ENCODE results near the gene UQCC2.
A peak's percentile ranks its signal among the peaks of the same experiment; 100 is the strongest.

The UQCC2 gene

GRCh38 chr6:33690766-33691165, 20.7 kb downstream of the UQCC2 start:
- DNase-seq (ENCODE audit: low spot score): no peak

- DNase-seq (ENCODE audit: low spot score): no peak
Measured at GRCh38 chr6:33689879-33690278, 21.6 kb downstream of the UQCC2 start.

GRCh38 chr6:33689148-33689494, 22.4 kb downstream of the UQCC2 start:
- no peak for DNase-seq (ENCODE audit: low spot score)

- DNase-seq (ENCODE audit: low spot score): no peak
Measured at GRCh38 chr6:33688451-33689147, 22.9 kb downstream of the UQCC2 start.

GRCh38 chr6:33688006-33688405, 23.5 kb downstream of the UQCC2 start:
- no peak for DNase-seq (ENCODE audit: low spot score)

- DNase-seq (ENCODE audit: low spot score): no peak
Measured at GRCh38 chr6:33686981-33687975, 24.2 kb downstream of the UQCC2 start.

GRCh38 chr6:33686225-33686924, 25.1 kb downstream of the UQCC2 start:
- no peak for DNase-seq (ENCODE audit: low spot score)

GRCh38 chr6:33685411-33686224, 25.9 kb downstream of the UQCC2 start:
- no peak for DNase-seq (ENCODE audit: low spot score)

GRCh38 chr6:33684983-33685382, 26.5 kb downstream of the UQCC2 start:
- no peak for DNase-seq (ENCODE audit: low spot score)

- DNase-seq (ENCODE audit: low spot score): no peak
Measured at GRCh38 chr6:33684428-33684896, 27.0 kb downstream of the UQCC2 start.

- DNase-seq (ENCODE audit: low spot score): no peak
Measured at GRCh38 chr6:33683576-33684427, 27.7 kb downstream of the UQCC2 start.

- DNase-seq (ENCODE audit: low spot score): peak; percentile 70
Measured at GRCh38 chr6:33683051-33683571, 28.4 kb downstream of the UQCC2 start.

GRCh38 chr6:33682341-33682740, 29.2 kb downstream of the UQCC2 start:
- no peak for DNase-seq (ENCODE audit: low spot score)

GRCh38 chr6:33679761-33680160, 31.7 kb downstream of the UQCC2 start:
- no peak for DNase-seq (ENCODE audit: low spot score)

GRCh38 chr6:33678932-33679490, 32.5 kb downstream of the UQCC2 start:
- DNase-seq (ENCODE audit: low spot score): no peak

- no peak for DNase-seq (ENCODE audit: low spot score)
Measured at GRCh38 chr6:33678233-33678931, 33.1 kb downstream of the UQCC2 start.

GRCh38 chr6:33677689-33678088, 33.8 kb downstream of the UQCC2 start:
- no peak for DNase-seq (ENCODE audit: low spot score)

GRCh38 chr6:33677143-33677660, 34.3 kb downstream of the UQCC2 start:
- DNase-seq (ENCODE audit: low spot score): no peak

Measured in putamen (tissue), 1 donor.